ENCODE results near the gene MAP3K4. TPM values are rescaled to one million over a fixed set of nuclear protein-coding genes. Genes with fewer than 3 reads are reported as not detected.

MAP3K4 gene
- total and polyA plus RNA-seq, 2 of the 4 experiments (the other 2 are of a cell fraction) = 11.5 to 20.4 TPM

DNA sequence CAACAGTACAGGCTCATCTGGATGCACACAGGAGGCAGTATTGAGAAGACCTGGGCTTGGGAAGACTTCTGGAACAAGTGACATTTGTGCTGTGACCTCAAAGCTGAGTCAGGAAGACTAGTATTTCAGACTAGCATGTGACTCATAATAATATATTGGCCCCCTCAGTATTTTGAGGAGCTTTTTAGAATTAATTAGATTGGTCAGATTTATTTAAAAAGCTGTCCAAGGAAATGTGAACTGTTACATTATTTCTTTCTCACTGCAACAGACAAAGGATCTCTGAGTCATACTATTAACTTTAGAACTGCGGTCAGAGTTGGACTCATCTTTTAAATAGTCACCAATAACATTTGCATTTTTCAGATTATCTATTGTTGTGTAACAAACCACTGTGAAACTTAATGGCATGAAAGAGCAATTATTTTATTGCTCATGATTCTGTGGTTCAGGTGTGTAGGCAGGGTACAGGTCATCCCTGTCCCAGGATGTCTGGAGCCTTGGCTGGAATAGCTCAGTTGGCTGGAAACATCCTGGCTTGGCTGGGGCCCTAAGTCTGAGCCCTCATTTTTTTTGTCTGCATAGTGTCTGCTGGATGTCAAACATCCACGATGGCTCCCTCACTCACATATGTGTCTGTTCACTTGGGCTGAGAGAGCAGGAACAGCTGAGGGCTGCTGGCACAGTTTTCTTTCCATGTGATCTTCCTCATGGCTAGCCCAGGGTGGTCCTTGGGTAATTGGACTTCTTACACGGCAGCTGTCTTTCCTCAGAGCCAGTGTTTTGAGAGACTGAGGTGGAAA lies 46.9 kb downstream of the MAP3K4 start:
- H3K4me1 ChIP-seq (ENCODE audit: control insufficient read depth, insufficient read depth, low read length) = peaks cover 10% of the 10 kb centered on the region
- peaks cover 11 to 26% of the 10 kb centered on the region in 2 experiments; a peak in 3 of 4 replicates for H3K79me1 ChIP-seq (ENCODE audit: low read depth in 1 of 2, low read length in 2 of 2)
- dilution Hi-C loops (cut with HindIII; ENCODE audit: low sequenced_read_pairs, unreplicated experiment) = no loop called here
- H3K14ac ChIP-seq (replicated peaks; ENCODE audit: low read depth, low read length) = peak overlapping the region; percentile 16; the same call in 1 of the 2 replicates
- in situ Hi-C loops (cut with MboI; ENCODE audit: low sequenced_read_pairs) = no loop called here
- POLR2A ChIA-PET (ENCODE audit: unreplicated experiment) = no interaction called here
- peak overlapping the region; percentile 10 for H2AFZ ChIP-seq (replicated peaks; ENCODE audit: low read length, poor library complexity)
- peak overlapping the region; percentile 64; the same call in 1 of the 2 replicates for H4K91ac ChIP-seq (ENCODE audit: insufficient read depth, low read depth, low read length)
- no TSS peak for BruUV-seq (replicated peaks)
- peak overlapping the region; percentile 53 for H2BK5ac ChIP-seq (ENCODE audit: low read depth, low read length, poor library complexity, severe bottlenecking)
- peak; percentile 82 for ATAC-seq (ENCODE audit: low read depth)
- H3K56ac ChIP-seq (ENCODE audit: extremely low read depth, insufficient read depth, low read length) = no peak overlapping the region
- H2BK15ac ChIP-seq (ENCODE audit: low read depth, low read length) = no peak overlapping the region; the same call in 2 of the 3 replicates
- no peak overlapping the region for H3K4me3 ChIP-seq (ENCODE audit: insufficient read depth, low read depth, low read length)
- H2BK20ac ChIP-seq (ENCODE audit: low read depth, low read length) = peak overlapping the region; percentile 58
- peak overlapping the region; percentile 24; the same call in 1 of the 2 replicates for H2AK5ac ChIP-seq (ENCODE audit: low read depth, low read length)
- H3K36me3 ChIP-seq (ENCODE audit: control insufficient read depth, insufficient read depth, low read length) = peaks cover 10% of the 10 kb centered on the region
- H3K9ac ChIP-seq (ENCODE audit: low read depth, low read length) = no peak overlapping the region
- H3K27me3 ChIP-seq (ENCODE audit: control insufficient read depth, insufficient read depth, low read length) = no peaks in the 10 kb centered on the region
- peak overlapping the region; percentile 8; the same call in 1 of the 2 replicates for H3K4me2 ChIP-seq (ENCODE audit: low read depth, low read length)
- WGBS, 2 experiments (ENCODE audit: extremely low coverage in 2 of 2, insufficient read length in 1 of 2) = 0% methylated on average over 1 of the region's 3 CpGs; no CpG with 5 or more reads in 1 of the 2 experiments
- H3K9me1 ChIP-seq (ENCODE audit: insufficient read depth, low read length) = peaks cover 8% of the 10 kb centered on the region
- CTCF ChIA-PET = interaction anchor here (0.7 to 1.1 kb wide), 2 partner anchors 12 to 13 kb away, joined by 3 to 5 read pairs; no protein-coding TSS in a partner anchor
- peak; percentile 96 for DNase-seq
- H4K8ac ChIP-seq (ENCODE audit: low read depth in 2 of 2, low read length in 2 of 2) = 0 out of 4 replicates have a peak overlapping the region, but pooled peaks of 1 of the 2 experiments have one; percentile 11
- H3K9me3 ChIP-seq (ENCODE audit: control insufficient read depth, insufficient read depth, low read length) = no peaks in the 10 kb centered on the region
- peaks cover 11% of the 10 kb centered on the region for H4K20me1 ChIP-seq (ENCODE audit: insufficient read depth, low read length)
- intact Hi-C loops (cut with micrococcal nuclease) = loop anchor here (10.0 kb wide), 1 partner anchor 196 kb away; no protein-coding TSS in a partner anchor
- H3K23ac ChIP-seq (ENCODE audit: low read depth, low read length) = peak overlapping the region; percentile 35; the same call in 1 of the 2 replicates
- H4K5ac ChIP-seq (ENCODE audit: low read depth, low read length) = no peak overlapping the region
- H2BK120ac ChIP-seq (ENCODE audit: low read depth, low read length) = peak overlapping the region; percentile 59
- H2AK9ac ChIP-seq (replicated peaks; ENCODE audit: low read depth, low read length, poor library complexity) = peak overlapping the region; percentile 6
- TF ChIP-seq NFE2L2 (IDR thresholded peaks at IDR 0.05; ENCODE audit: low read depth, low read length) = 0 out of 2 replicates have a peak, but pooled peaks have one; percentile 4
- peak; percentile 91; the same call in 1 of the 2 replicates for TF ChIP-seq FOS (IDR thresholded peaks at IDR 0.05; ENCODE audit: low read depth, low read length)
- TF ChIP-seq BHLHE40 (IDR thresholded peaks at IDR 0.05; ENCODE audit: low read depth, low read length) = peak; percentile 35; the same call in 1 of the 2 replicates
- TF ChIP-seq CEBPB (IDR thresholded peaks at IDR 0.05; ENCODE audit: low read depth, low read length) = peak; percentile 95
- TF ChIP-seq, protein P1, sequence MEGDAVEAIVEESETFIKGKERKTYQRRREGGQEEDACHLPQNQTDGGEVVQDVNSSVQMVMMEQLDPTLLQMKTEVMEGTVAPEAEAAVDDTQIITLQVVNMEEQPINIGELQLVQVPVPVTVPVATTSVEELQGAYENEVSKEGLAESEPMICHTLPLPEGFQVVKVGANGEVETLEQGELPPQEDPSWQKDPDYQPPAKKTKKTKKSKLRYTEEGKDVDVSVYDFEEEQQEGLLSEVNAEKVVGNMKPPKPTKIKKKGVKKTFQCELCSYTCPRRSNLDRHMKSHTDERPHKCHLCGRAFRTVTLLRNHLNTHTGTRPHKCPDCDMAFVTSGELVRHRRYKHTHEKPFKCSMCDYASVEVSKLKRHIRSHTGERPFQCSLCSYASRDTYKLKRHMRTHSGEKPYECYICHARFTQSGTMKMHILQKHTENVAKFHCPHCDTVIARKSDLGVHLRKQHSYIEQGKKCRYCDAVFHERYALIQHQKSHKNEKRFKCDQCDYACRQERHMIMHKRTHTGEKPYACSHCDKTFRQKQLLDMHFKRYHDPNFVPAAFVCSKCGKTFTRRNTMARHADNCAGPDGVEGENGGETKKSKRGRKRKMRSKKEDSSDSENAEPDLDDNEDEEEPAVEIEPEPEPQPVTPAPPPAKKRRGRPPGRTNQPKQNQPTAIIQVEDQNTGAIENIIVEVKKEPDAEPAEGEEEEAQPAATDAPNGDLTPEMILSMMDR (conservative IDR thresholded peaks at IDR 0.05; ENCODE audit: low read depth, low read length) = peak; percentile 32
- TF ChIP-seq, protein P2, sequence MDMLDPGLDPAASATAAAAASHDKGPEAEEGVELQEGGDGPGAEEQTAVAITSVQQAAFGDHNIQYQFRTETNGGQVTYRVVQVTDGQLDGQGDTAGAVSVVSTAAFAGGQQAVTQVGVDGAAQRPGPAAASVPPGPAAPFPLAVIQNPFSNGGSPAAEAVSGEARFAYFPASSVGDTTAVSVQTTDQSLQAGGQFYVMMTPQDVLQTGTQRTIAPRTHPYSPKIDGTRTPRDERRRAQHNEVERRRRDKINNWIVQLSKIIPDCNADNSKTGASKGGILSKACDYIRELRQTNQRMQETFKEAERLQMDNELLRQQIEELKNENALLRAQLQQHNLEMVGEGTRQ (IDR thresholded peaks at IDR 0.05; ENCODE audit: low read depth, low read length) = no peak
- no peak for TF ChIP-seq CHD1 (IDR thresholded peaks at IDR 0.05; ENCODE audit: low read depth, low read length)
- TF ChIP-seq SMC3 (IDR thresholded peaks at IDR 0.05; ENCODE audit: low read depth, low read length) = peak; percentile 27; the same call in 1 of the 2 replicates
- no peak for TF ChIP-seq MXI1 (IDR thresholded peaks at IDR 0.05; ENCODE audit: borderline replicate concordance, low read depth, low read length)
- peak; percentile 40 for TF ChIP-seq RAD21 (IDR thresholded peaks at IDR 0.05; ENCODE audit: low read length)
- TF ChIP-seq RCOR1 (IDR thresholded peaks at IDR 0.05; ENCODE audit: insufficient replicate concordance, low read length) = peak; percentile 17
- peak overlapping the region; percentile 15 for H3K27ac ChIP-seq (ENCODE audit: insufficient read depth, low read length)
- H3K4ac ChIP-seq (ENCODE audit: low read depth, low read length) = peak overlapping the region; percentile 68
- peak overlapping the region; percentile 2; the same call in 1 of the 2 replicates for H3K18ac ChIP-seq (ENCODE audit: low read depth, low read length)
